NCI-H1048 (cell line): ENCODE results near the gene ZBTB20.

Experiments
- DNase-seq: peaks from one replicate; lab custom pipeline; 2025; lab: John Stamatoyannopoulos, UW

ZBTB20 gene

GRCh38 chr3:114364806-114365654 is 782.1 kb downstream of the ZBTB20 start:
- DNase-seq, result no peak

GRCh38 chr3:114363554-114364202 is 783.4 kb downstream of the ZBTB20 start:
- no peak for DNase-seq

- no peak for DNase-seq
Observed at GRCh38 chr3:114362815-114363214, 784.3 kb downstream of the ZBTB20 start.

GRCh38 chr3:114361391-114361790 is 785.7 kb downstream of the ZBTB20 start:
- DNase-seq, result no peak

GRCh38 chr3:114356525-114356924 is 790.6 kb downstream of the ZBTB20 start:
- DNase-seq, result no peak

GRCh38 chr3:114356066-114356465 is 791.0 kb downstream of the ZBTB20 start:
- no peak for DNase-seq

- no peak for DNase-seq
Observed at GRCh38 chr3:114355653-114356052, 791.4 kb downstream of the ZBTB20 start.

- DNase-seq, result no peak
Observed at GRCh38 chr3:114351822-114352145, 795.3 kb downstream of the ZBTB20 start.

GRCh38 chr3:114351123-114351821 is 795.8 kb downstream of the ZBTB20 start:
- no peak for DNase-seq

- no peak for DNase-seq
Observed at GRCh38 chr3:114350690-114351089, 796.4 kb downstream of the ZBTB20 start.

- no peak for DNase-seq
Observed at GRCh38 chr3:114350271-114350670, 796.8 kb downstream of the ZBTB20 start.

- no peak for DNase-seq
Observed at GRCh38 chr3:114344492-114344891, 802.6 kb downstream of the ZBTB20 start.

GRCh38 chr3:114338651-114339357 is 808.3 kb downstream of the ZBTB20 start:
- DNase-seq, result no peak

- DNase-seq, result no peak
Observed at GRCh38 chr3:114336857-114337256, 810.2 kb downstream of the ZBTB20 start.

- no peak for DNase-seq
Observed at GRCh38 chr3:114336122-114336697, 810.9 kb downstream of the ZBTB20 start.

GRCh38 chr3:114333923-114334240 is 813.2 kb downstream of the ZBTB20 start:
- no peak for DNase-seq

- DNase-seq, result no peak
Observed at GRCh38 chr3:114333180-114333922, 813.7 kb downstream of the ZBTB20 start.

- no peak for DNase-seq
Observed at GRCh38 chr3:114332342-114333179, 814.5 kb downstream of the ZBTB20 start.

- DNase-seq, result no peak
Observed at GRCh38 chr3:114331710-114332109, 815.4 kb downstream of the ZBTB20 start.

GRCh38 chr3:114331007-114331406 is 816.1 kb downstream of the ZBTB20 start:
- DNase-seq, result no peak

GRCh38 chr3:114329823-114330222 is 817.3 kb downstream of the ZBTB20 start:
- DNase-seq, result no peak
